ENCODE measurements around the gene FLAD1. TPM values are rescaled to one million over a fixed set of nuclear protein-coding genes. Genes with fewer than 3 reads are reported as not detected.

FLAD1 gene
- total and polyA plus RNA-seq, 2 of the 8 experiments (the other 6 are each of a cell fraction or from before 2014, with no cell fraction given), result 104 to 143 TPM

- TF ChIP-seq CTCF (IDR thresholded peaks at IDR 0.05; ENCODE audit: control extremely low read depth in 1 of 3, insufficient read depth in 1 of 3, low read depth in 1 of 3, low read length in 3 of 3) (no peak), ZNF274 (IDR thresholded peaks at IDR 0.05; ENCODE audit: borderline replicate concordance, extremely low read depth, low read length) (no peak), RXRA (IDR thresholded peaks at IDR 0.05; ENCODE audit: insufficient read depth, low read depth, low read length) (no peak), KDM4A (IDR thresholded peaks at IDR 0.05; ENCODE audit: low read depth, low read length, severe bottlenecking) (no peak), GABPA (IDR thresholded peaks at IDR 0.05; ENCODE audit: borderline replicate concordance, insufficient read depth, low read length) (no peak)
These were observed 11.1 kb downstream of the FLAD1 start (continued) for GRCh38 chr1:154994269-154994587.

Measured in H1 (cell line).